ENCODE results near the gene METTL15. TPM values are rescaled to one million over a fixed set of nuclear protein-coding genes. Genes with fewer than 3 reads are reported as not detected.

The METTL15 gene, protein sequence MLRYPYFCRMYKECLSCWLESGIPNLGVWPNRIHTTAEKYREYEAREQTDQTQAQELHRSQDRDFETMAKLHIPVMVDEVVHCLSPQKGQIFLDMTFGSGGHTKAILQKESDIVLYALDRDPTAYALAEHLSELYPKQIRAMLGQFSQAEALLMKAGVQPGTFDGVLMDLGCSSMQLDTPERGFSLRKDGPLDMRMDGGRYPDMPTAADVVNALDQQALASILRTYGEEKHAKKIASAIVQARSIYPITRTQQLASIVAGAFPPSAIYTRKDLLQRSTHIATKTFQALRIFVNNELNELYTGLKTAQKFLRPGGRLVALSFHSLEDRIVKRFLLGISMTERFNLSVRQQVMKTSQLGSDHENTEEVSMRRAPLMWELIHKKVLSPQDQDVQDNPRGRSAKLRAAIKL
- 8.1 and 14.2 TPM in 2 replicates for total RNA-seq

DNA sequence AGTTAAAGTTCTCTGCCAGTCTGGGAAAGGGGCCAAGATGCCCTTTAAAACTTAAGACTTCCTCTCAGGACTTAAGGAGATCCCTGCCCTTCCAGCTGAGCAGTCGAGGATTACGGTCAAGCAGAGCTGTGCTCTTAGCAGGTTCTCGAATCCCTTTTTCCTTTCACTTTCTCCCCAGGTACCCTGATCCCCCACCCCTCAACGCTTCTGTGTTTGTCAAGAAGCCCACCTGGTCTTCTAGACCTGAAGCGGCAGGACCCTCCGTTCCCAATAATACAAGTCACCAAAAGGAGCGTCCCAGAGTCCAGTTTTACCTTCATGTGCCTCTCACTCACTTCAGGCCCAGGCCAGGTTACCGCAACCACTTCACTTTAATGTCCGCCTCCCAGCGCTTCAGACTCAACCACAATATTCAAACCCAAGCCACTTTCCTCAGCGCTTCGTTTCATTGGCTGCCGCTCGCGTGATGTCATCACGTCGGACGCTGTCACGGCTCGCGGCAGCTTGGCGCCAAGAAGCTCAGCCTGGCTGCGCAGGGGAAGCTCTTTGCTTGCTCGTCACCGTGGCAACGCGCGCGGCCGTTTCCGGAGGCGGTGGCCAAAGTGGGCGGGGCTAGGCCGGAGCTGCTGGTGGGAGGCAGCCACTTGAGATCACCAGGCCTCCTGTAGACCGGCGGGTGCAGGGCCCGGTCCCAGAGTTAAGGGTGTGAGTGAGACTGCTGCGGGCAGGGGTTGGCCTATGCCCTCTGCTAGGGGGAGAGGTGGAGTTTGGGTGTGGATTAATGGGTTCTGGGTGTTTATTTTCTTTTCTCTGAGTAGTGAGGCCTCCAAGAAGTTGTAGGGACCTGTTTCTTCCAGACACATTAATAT, at the start of gene METTL15, which contains the start of gene KIF18A:
METTL15 (plus strand) TSS at position 639 of the 869 bp plus-strand sequence. CDS start 4,947 bp downstream, outside the sequence.
KIF18A (minus strand) TSS at position 407 of the 869 bp plus-strand sequence. CDS start 10,209 bp downstream, outside the sequence.

Other genes with a start within 250 kb of the METTL15 start
- gene KIF18A, start 232 bp upstream of the METTL15 start, total RNA-seq = 2.0 and 2.2 TPM in 2 replicates

Data from dermis lymphatic vessel endothelial cell (primary cell).